CD4-positive, CD25-positive, alpha-beta regulatory T cell (primary cell): ENCODE data around the gene HRAS. TPM values are rescaled to one million over a fixed set of nuclear protein-coding genes. Genes with fewer than 3 reads are reported as not detected.

ENCODE experiments used
- ATAC-seq, 2 donors: fragments of 150-1000 bp; cut with Tn5 transposase; one replicate each; pipeline ENCODE4 v1.10.0; 2021; ENCODE audit warnings: low read depth in 2 of 2, moderate number of reproducible peaks in 2 of 2, moderate library complexity in 1 of 2
- DNase-seq, 3 donors: peaks; one replicate each; pipeline versions ENCODE4 v3.0.0 to v3.0.0-alpha.2; 2012 to 2022; ENCODE audit warnings: mixed read lengths in 1 of 3
- H3K27ac ChIP-seq: one replicate; pipeline ENCODE4 v1.7.0; 2013; ENCODE audit warnings: mild to moderate bottlenecking, low read length; ENCODE audit not compliant: insufficient read depth, poor library complexity, severe bottlenecking
- H3K27me3 ChIP-seq: one replicate; pipeline ENCODE4 v1.7.0; 2013; ENCODE audit warnings: low read length; ENCODE audit not compliant: control insufficient read depth, insufficient read depth
- H3K36me3 ChIP-seq: one replicate; pipeline ENCODE4 v1.7.0; 2013; ENCODE audit warnings: mild to moderate bottlenecking, low read length, moderate library complexity; ENCODE audit not compliant: control insufficient read depth, insufficient read depth
- H3K4me1 ChIP-seq: 2 replicates; pipeline ENCODE4 v1.7.0; 2013; ENCODE audit warnings: mild to moderate bottlenecking, low read length; ENCODE audit not compliant: insufficient read depth, control insufficient read depth, poor library complexity, severe bottlenecking
- H3K4me3 ChIP-seq: one replicate; pipeline ENCODE4 v1.7.0; 2013; ENCODE audit warnings: low read depth, mild to moderate bottlenecking, low read length, moderate library complexity
- H3K9me3 ChIP-seq, 2 experiments: 1 replicate in 1 of 2; 2 replicates in 1 of 2; pipeline ENCODE4 v1.7.0; 2013; ENCODE audit warnings: low read length in 2 of 2, mild to moderate bottlenecking in 1 of 2, moderate library complexity in 1 of 2; ENCODE audit not compliant: control insufficient read depth in 2 of 2
- H3K27ac Mint-ChIP-seq, 3 donors: one replicate each; pipeline ENCODE4 v1.8.0; 2020 to 2022; ENCODE audit warnings: mild to moderate bottlenecking in 3 of 3, mixed read lengths in 3 of 3, moderate library complexity in 2 of 3
- H3K27me3 Mint-ChIP-seq: one replicate; pipeline ENCODE4 v1.8.0; 2022; ENCODE audit warnings: mild to moderate bottlenecking, mixed read lengths
- H3K36me3 Mint-ChIP-seq: one replicate; pipeline ENCODE4 v1.8.0; 2020; ENCODE audit warnings: mixed read lengths
- H3K4me1 Mint-ChIP-seq, 4 donors: one replicate each; pipeline ENCODE4 v1.8.0; 2020 to 2022; ENCODE audit warnings: mixed read lengths in 4 of 4, mild to moderate bottlenecking in 1 of 4
- H3K4me3 Mint-ChIP-seq, 4 donors: one replicate each; pipeline ENCODE4 v1.8.0; 2020 to 2022; ENCODE audit warnings: mild to moderate bottlenecking in 4 of 4, mixed read lengths in 4 of 4, moderate library complexity in 3 of 4
- H3K9me3 Mint-ChIP-seq, 7 donors: one replicate each; pipeline ENCODE4 v1.8.0; 2020 to 2022; ENCODE audit warnings: mixed read lengths in 7 of 7, mild to moderate bottlenecking in 3 of 7, moderate library complexity in 2 of 7
- polyA plus RNA-seq, 4 donors: library from polyadenylated mRNA; unstranded; fragments of 300-500 nt; fragmentation: Illumina TruSeq; gene quantifications; one replicate each; pipeline ENCODE4 v1.2.3, GENCODE V29; 2021
- total RNA-seq: library from RNA; stranded (reverse); gene quantifications from one replicate; pipeline ENCODE4 v1.2.3, GENCODE V29; 2022

Gene HRAS
- total and polyA plus RNA-seq, 5 donors from 2014 or later = 15.9 to 35.2 (median 21.8) TPM

DNA sequence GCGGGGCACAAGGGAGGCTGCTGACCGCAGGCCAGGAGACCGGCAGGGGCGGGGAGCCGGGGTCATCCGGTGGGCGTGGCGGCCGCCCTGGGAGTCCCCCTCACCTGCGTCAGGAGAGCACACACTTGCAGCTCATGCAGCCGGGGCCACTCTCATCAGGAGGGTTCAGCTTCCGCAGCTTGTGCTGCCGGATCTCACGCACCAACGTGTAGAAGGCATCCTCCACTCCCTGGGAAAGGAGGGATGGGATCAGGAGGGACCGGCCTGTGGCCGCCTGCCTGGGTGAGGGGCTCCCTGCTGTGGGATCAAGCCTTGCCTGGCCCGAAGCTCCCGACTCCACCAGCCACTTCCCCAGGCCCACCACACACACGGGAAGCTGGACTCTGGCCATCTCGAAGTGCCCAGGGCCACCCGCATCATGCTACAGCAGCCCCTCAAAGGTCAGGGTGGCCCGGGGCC lies 2.8 kb downstream of the HRAS start:
- H3K9me3 ChIP-seq = no peaks in the 10 kb centered on the region
- H3K4me3 Mint-ChIP-seq = peak overlapping the region in 1 of 4 donors; percentile 15
- H3K36me3 Mint-ChIP-seq = no peaks in the 10 kb centered on the region

DNA sequence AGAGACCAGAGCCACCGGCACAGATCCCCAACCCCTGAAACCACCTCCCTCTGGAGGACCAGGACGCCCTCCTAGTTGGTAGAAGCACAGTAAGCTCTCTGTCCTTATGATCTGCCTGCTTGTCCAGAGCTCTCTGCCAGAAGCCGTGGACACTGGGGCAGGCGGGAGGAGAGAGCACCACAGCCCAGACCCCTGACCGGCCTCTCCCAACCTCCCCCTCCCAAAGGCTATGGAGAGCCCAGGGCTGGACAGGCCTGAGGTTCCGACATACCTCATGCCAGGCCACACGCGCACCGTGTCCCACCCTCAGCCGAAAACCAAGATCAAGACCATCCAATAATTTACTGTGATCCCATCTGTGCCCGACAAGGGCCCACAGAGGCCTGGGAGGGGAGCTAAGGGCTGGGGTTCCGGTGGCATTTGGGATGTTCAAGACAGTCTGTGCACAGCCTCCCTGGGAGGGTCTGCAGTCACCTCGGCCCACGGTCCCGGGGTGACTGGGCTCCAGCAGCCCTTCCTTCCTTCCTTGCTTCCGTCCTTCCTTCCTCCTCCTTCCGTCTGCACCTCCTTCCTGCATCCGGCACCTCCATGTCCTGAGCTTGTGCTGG lies 3.4 kb downstream of the HRAS start:
- Mint-ChIP-seq H3K27me3 (no peaks in the 10 kb centered on the region), H3K36me3 (no peaks in the 10 kb centered on the region), H3K4me3 (peak overlapping the region; percentile 11 to 83 (median 38)), H3K27ac (peak overlapping the region in 1 of 3 donors; percentile 20), H3K4me1 (peaks cover 0 to 7% (median 2%) of the 10 kb centered on the region in 4 donors), H3K9me3 (no peaks in the 10 kb centered on the region)
- DNase-seq = no peak
- no peaks in the 10 kb centered on the region for H3K27me3 ChIP-seq
- no peak overlapping the region for H3K27ac ChIP-seq
- peaks cover 28% of the 10 kb centered on the region for H3K4me1 ChIP-seq
- H3K36me3 ChIP-seq = peaks cover 8% of the 10 kb centered on the region
- no peak overlapping the region for H3K4me3 ChIP-seq
- ATAC-seq = no peak
- H3K9me3 ChIP-seq = no peaks in the 10 kb centered on the region

More for the DNA sequence above, 2.8 kb downstream of the HRAS start:
- DNase-seq (no peak), ATAC-seq (no peak)
- no peaks in the 10 kb centered on the region for H3K9me3 Mint-ChIP-seq
- H3K36me3 ChIP-seq = peaks cover 8% of the 10 kb centered on the region
- H3K27ac ChIP-seq = no peak overlapping the region
- H3K4me3 ChIP-seq = no peak overlapping the region
- no peak overlapping the region for H3K27ac Mint-ChIP-seq
- H3K4me1 Mint-ChIP-seq = peaks cover 0 to 12% (median 4%) of the 10 kb centered on the region in 4 donors
- H3K4me1 ChIP-seq = peaks cover 33% of the 10 kb centered on the region
- H3K27me3 Mint-ChIP-seq = no peaks in the 10 kb centered on the region
- no peaks in the 10 kb centered on the region for H3K27me3 ChIP-seq

DNA sequence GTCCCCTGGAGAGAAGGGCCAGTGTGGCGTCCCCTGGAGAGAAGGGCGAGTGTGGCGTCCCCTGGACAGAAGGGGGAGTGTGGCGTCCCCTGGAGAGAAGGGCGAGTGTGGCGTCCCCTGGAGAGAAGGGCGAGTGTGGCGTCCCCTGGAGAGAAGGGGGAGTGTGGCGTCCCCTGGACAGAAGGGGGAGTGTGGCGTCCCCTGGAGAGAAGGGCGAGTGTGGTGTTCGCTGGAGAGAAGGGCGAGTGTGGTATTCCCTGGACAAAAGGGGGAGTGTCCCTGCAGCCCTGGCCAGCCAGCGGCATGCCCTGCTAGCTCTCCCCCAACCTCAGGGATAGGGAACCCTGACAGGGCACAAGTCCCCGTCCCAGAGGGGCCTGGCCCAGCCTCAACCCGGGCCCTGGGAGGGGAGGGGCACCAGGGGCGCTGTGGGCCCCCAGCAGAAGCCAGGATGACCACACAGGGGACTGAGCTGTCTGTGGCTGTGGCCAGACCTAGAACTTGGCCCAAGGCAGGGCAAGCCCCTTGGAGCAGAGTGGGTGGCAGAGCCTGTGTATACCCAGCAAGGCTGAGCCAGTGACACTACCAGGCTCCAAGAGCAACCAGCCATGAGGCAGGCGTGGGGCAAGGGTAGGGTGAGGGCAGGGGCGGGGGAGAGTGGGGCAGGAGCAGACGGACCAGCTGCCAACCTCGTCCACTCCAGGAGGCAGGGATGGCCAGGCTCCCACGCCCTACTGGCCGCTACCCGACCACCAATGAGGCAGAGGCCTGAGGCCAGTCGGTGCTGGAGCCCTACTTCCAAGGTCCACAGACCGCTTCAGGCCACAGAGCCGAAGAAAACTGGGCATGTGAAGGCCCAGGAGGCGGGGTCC lies 4.2 kb downstream of the HRAS start:
- peaks cover 8% of the 10 kb centered on the region for H3K36me3 ChIP-seq
- no peaks in the 10 kb centered on the region for H3K9me3 ChIP-seq
- peak overlapping the region in 3 of 4 donors; percentile 11 to 83 (median 28) for H3K4me3 Mint-ChIP-seq
- peaks cover 0 to 4% (median under 1%) of the 10 kb centered on the region in 4 donors for H3K4me1 Mint-ChIP-seq
- H3K27ac ChIP-seq = no peak overlapping the region
- H3K27me3 ChIP-seq = no peaks in the 10 kb centered on the region
- ATAC-seq (no peak), DNase-seq (no peak)
- no peak overlapping the region for H3K4me3 ChIP-seq
- no peak overlapping the region for H3K27ac Mint-ChIP-seq
- no peaks in the 10 kb centered on the region for H3K36me3 Mint-ChIP-seq
- no peaks in the 10 kb centered on the region for H3K27me3 Mint-ChIP-seq
- H3K4me1 ChIP-seq = peaks cover 19% of the 10 kb centered on the region
- no peaks in the 10 kb centered on the region for H3K9me3 Mint-ChIP-seq

DNA sequence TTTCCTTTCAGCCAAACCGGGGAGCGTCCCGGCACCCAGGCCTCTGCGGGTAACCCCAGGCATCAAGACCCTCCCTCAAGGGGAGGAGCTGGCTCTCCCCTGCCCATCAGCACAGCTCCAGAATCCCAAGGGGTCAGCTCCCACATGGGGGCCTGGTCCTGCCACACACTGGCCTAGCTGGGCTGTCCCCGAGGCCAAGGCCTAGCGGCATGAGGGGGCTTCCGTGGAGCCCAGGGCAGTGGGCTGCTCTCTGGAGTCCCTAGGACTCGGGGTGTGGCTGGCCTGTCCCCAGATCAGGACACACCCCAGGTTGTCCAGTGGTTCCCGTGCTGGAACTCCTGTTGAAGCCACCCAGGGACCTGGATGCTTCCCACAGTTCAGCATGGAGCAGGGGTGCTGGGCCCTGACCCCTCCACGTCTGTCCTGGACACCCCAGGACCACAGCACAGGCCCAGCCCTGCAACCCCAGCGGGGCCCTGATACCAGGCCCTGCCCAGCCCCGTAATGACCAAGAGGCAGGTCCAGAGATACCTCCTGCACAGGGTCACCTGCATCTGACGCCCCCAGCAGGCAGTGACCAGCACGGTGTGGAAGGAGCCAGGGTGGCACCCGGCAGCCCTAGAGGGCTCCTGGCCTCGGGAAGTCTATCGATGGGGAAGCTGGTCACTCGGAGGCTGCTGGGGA lies 5.5 kb downstream of the HRAS start:
- no peak overlapping the region for H3K4me3 ChIP-seq
- no peaks in the 10 kb centered on the region for H3K9me3 ChIP-seq
- ATAC-seq = no peak
- H3K27ac ChIP-seq = no peak overlapping the region
- no peaks in the 10 kb centered on the region for H3K36me3 Mint-ChIP-seq
- DNase-seq = no peak
- H3K36me3 ChIP-seq = peaks cover 8% of the 10 kb centered on the region
- peaks cover 0 to 2% (median 0%) of the 10 kb centered on the region in 4 donors for H3K4me1 Mint-ChIP-seq
- H3K27me3 ChIP-seq = no peaks in the 10 kb centered on the region
- no peak overlapping the region for H3K27ac Mint-ChIP-seq
- peaks cover 13% of the 10 kb centered on the region for H3K4me1 ChIP-seq
- peak overlapping the region in 2 of 4 donors; percentile 28 to 54 for H3K4me3 Mint-ChIP-seq
- no peaks in the 10 kb centered on the region for H3K27me3 Mint-ChIP-seq
- H3K9me3 Mint-ChIP-seq = no peaks in the 10 kb centered on the region

DNA sequence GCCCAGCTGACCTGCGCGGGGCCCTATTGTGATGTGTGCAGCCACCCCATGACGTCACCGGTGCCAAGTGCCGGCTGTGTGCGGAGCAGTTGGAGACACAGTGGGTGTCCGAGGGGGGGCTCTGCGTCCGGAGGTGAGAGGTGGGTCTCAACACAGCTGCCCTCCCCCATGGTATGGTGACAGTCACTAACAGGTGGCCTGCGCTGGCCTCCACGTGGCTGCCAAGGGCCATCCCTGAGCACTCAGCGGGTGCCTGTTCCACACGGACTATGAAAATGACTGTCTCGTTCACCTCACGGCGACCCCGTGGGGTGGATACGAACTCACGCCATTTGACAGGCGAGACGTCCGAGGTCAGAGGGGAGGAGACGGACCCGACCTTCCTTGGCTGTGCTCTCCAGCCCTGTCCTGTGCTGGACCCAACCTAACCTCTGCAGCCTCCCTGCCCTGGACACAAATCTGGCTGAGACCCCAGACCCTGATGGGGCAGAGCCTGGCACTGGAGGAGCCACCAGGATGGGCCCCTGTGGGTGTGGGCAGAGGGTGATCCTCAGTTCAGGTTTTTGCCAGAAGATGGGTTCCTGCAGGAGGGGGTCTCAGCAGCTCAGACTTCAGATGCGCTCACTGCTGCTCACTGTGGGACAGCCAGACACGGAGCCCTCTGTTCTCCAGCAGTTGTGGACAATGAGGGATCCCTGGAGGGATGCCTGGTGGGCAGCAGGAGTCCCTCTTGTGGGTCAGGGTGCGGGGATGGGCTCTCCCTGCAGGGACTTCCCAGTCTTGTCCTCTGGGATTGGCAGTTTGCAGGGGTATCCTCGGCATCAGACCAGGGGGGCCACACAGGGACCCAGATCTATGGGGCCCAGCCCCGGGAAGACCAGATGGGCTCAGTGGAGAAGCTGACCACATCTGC lies 6.3 kb downstream of the HRAS start:
- no peak for ATAC-seq

DNA sequence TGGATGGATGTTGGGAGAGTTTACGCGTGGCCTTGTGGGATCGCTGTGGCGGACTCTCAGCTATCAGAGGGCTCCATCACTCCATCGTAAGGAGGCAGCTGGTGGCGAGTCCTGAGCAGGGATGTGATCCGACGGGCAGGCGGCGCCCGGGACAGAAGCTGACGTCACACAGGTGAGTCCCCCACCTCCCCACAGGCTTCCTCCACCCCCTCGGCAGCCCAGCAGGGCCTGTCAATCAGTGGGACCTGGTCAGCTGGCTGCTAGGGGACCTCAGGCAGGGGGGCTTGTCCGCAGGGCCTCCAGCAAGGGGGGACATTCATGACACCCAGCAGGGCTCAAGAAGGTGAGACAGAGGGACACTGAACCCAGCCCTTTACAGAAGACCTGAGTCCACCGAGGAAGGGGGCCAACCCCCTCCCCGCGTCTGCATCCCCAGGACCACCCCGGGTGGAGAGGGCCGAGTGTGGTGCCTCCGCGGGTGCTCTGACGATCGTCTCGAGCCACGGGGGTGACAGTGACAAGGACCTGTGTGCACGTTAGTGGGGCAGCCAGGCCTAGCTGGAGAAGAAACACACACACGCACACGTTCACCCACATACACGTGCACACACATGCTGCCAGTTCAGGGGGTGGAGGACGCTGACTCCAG lies 7.1 kb downstream of the HRAS start:
- no peak overlapping the region for H3K4me3 Mint-ChIP-seq

More for the DNA sequence above, 6.3 kb downstream of the HRAS start:
- Histone ChIP-seq H3K4me3 (no peak overlapping the region), H3K27ac (no peak overlapping the region), H3K9me3 (no peaks in the 10 kb centered on the region), H3K27me3 (no peaks in the 10 kb centered on the region), H3K36me3 (peaks cover 8% of the 10 kb centered on the region), H3K4me1 (peaks cover 6% of the 10 kb centered on the region)
- H3K27ac Mint-ChIP-seq = no peak overlapping the region
- H3K36me3 Mint-ChIP-seq = peaks cover under 1% of the 10 kb centered on the region
- DNase-seq = no peak
- H3K4me1 Mint-ChIP-seq = peaks cover 0 to 2% (median 0%) of the 10 kb centered on the region in 4 donors
- H3K4me3 Mint-ChIP-seq = no peak overlapping the region
- H3K9me3 Mint-ChIP-seq = no peaks in the 10 kb centered on the region
- no peaks in the 10 kb centered on the region for H3K27me3 Mint-ChIP-seq

More for the DNA sequence above, 7.1 kb downstream of the HRAS start:
- Mint-ChIP-seq H3K4me1 (peaks cover 0 to 2% (median 0%) of the 10 kb centered on the region in 4 donors), H3K36me3 (peaks cover 3% of the 10 kb centered on the region), H3K27me3 (no peaks in the 10 kb centered on the region), H3K9me3 (no peaks in the 10 kb centered on the region), H3K27ac (no peak overlapping the region)
- H3K9me3 ChIP-seq = no peaks in the 10 kb centered on the region
- no peaks in the 10 kb centered on the region for H3K27me3 ChIP-seq
- no peak overlapping the region for H3K4me3 ChIP-seq
- ATAC-seq (no peak), DNase-seq (no peak)
- H3K4me1 ChIP-seq = no peaks in the 10 kb centered on the region
- no peak overlapping the region for H3K27ac ChIP-seq
- peaks cover 8% of the 10 kb centered on the region for H3K36me3 ChIP-seq
